ENCODE measurements around the gene KLF13. TPM values are rescaled to one million over a fixed set of nuclear protein-coding genes. Genes with fewer than 3 reads are reported as not detected.

KLF13 gene
- total and polyA plus RNA-seq, 2 donors (not counting 1 experiment from before 2014, with no cell fraction given): 65.5 to 140 TPM

- H3K79me2 ChIP-seq (ENCODE audit: control insufficient read depth, insufficient read depth, low read length): peaks cover 10% of the 10 kb centered on the region
- H3K9ac ChIP-seq (ENCODE audit: low read length): no peak overlapping the region
- CTCF ChIA-PET: interaction anchor here (1.3 to 1.6 kb wide), 2 partner anchors 78 to 121 kb away, joined by 3 to 4 read pairs; no protein-coding TSS in a partner anchor
- Mint-ChIP-seq H3K27ac (no peak overlapping the region), H3K9me3 (ENCODE audit: insufficient read depth) (no peaks in the 10 kb centered on the region), H3K4me3 (no peak overlapping the region), H3K4me1 (peaks cover 2% of the 10 kb centered on the region), H3K27me3 (no peaks in the 10 kb centered on the region)
- H3K4me1 ChIP-seq (ENCODE audit: control insufficient read depth in 2 of 2, insufficient read depth in 2 of 2, low read length in 2 of 2): peaks cover 1 to 3% of the 10 kb centered on the region in 2 donors
- H3K36me3 ChIP-seq (replicated peaks in 1 of 2; ENCODE audit: control extremely low read depth in 1 of 2, control insufficient read depth in 1 of 2, extremely low read depth in 1 of 2, insufficient read depth in 2 of 2, low read length in 1 of 2): no peaks in the 10 kb centered on the region
- POLR2A ChIA-PET: no interaction called here
- no peak overlapping the region for H3K4me2 ChIP-seq (replicated peaks; ENCODE audit: low read depth, low read length, poor library complexity, severe bottlenecking)
- WGBS (ENCODE audit: insufficient coverage): 96% methylated on average over 10 of the region's 12 CpGs
- no peak overlapping the region for H3K27ac ChIP-seq (ENCODE audit: low read length in 2 of 2)
- no peak overlapping the region for H2AFZ ChIP-seq (ENCODE audit: insufficient read depth, low read depth, low read length, poor library complexity, severe bottlenecking)
- ATAC-seq (ENCODE audit: low read depth) (no peak), DNase-seq (no peak)
- peaks cover 0 to under 1% (median 0%) of the 10 kb centered on the region in 4 experiments for H3K27me3 ChIP-seq (replicated peaks in 1 of 4; ENCODE audit: control extremely low read depth in 1 of 4, control insufficient read depth in 3 of 4, insufficient read depth in 4 of 4, low read length in 3 of 4)
- no peak for TF ChIP-seq CTCF (IDR thresholded peaks at IDR 0.05)
- no peak for TF ChIP-seq EZH2 (IDR thresholded peaks at IDR 0.05; ENCODE audit: borderline replicate concordance, insufficient read depth, low read depth, low read length, poor library complexity, severe bottlenecking)
- peaks cover 0 to 7% (median 7%) of the 10 kb centered on the region in 3 donors for H3K9me3 ChIP-seq (ENCODE audit: control extremely low read depth in 1 of 3, control insufficient read depth in 2 of 3, insufficient read depth in 1 of 3, low read length in 2 of 3)
- intact Hi-C loops (cut with micrococcal nuclease): no loop called here
- H4K20me1 ChIP-seq (ENCODE audit: control insufficient read depth, insufficient read depth, low read length, poor library complexity, severe bottlenecking): no peaks in the 10 kb centered on the region
- no peak overlapping the region for H3K4me3 ChIP-seq (ENCODE audit: control extremely low read depth in 1 of 5, extremely low read depth in 1 of 5, insufficient read depth in 1 of 5, low read depth in 2 of 5, low read length in 4 of 5)
Measured at GRCh38 chr15:31314380-31314779, 12.3 kb upstream of the KLF13 start.

- H3K36me3 ChIP-seq (replicated peaks in 1 of 2; ENCODE audit: control extremely low read depth in 1 of 2, control insufficient read depth in 1 of 2, extremely low read depth in 1 of 2, insufficient read depth in 2 of 2, low read length in 1 of 2): no peaks in the 10 kb centered on the region
- no peak overlapping the region for H3K4me2 ChIP-seq (replicated peaks; ENCODE audit: low read depth, low read length, poor library complexity, severe bottlenecking)
- Mint-ChIP-seq H3K4me3 (no peak overlapping the region), H3K9me3 (ENCODE audit: insufficient read depth) (no peaks in the 10 kb centered on the region), H3K27me3 (no peaks in the 10 kb centered on the region), H3K27ac (no peak overlapping the region), H3K4me1 (peaks cover 12% of the 10 kb centered on the region)
- H3K27me3 ChIP-seq (replicated peaks in 1 of 4; ENCODE audit: control extremely low read depth in 1 of 4, control insufficient read depth in 3 of 4, insufficient read depth in 4 of 4, low read length in 3 of 4): no peaks in the 10 kb centered on the region
- no peak overlapping the region for H2AFZ ChIP-seq (ENCODE audit: insufficient read depth, low read depth, low read length, poor library complexity, severe bottlenecking)
- 100% methylated on average over 3 of the region's 8 CpGs for WGBS (ENCODE audit: insufficient coverage)
- CTCF ChIA-PET: interaction anchor here (0.7 to 1.2 kb wide), 4 partner anchors 53 to 174 kb away, joined by 3 to 4 read pairs (median 3); no protein-coding TSS in a partner anchor
- POLR2A ChIA-PET: interaction anchor here (0.7 to 1.0 kb wide), 2 partner anchors 8 to 326 kb away, joined by 3 read pairs; no protein-coding TSS in a partner anchor
- H4K20me1 ChIP-seq (ENCODE audit: control insufficient read depth, insufficient read depth, low read length, poor library complexity, severe bottlenecking): no peaks in the 10 kb centered on the region
- no peak for DNase-seq
- no peak for TF ChIP-seq EZH2 (IDR thresholded peaks at IDR 0.05; ENCODE audit: borderline replicate concordance, insufficient read depth, low read depth, low read length, poor library complexity, severe bottlenecking)
- TF ChIP-seq CTCF (IDR thresholded peaks at IDR 0.05): no peak
- intact Hi-C loops (cut with micrococcal nuclease): no loop called here
- no peak for ATAC-seq (ENCODE audit: low read depth)
- no peak overlapping the region for H3K4me3 ChIP-seq (ENCODE audit: control extremely low read depth in 1 of 5, extremely low read depth in 1 of 5, insufficient read depth in 1 of 5, low read depth in 2 of 5, low read length in 4 of 5)
- no peak overlapping the region for H3K27ac ChIP-seq (ENCODE audit: low read length in 2 of 2)
- H3K79me2 ChIP-seq (ENCODE audit: control insufficient read depth, insufficient read depth, low read length): peaks cover 19% of the 10 kb centered on the region
- H3K9ac ChIP-seq (ENCODE audit: low read length): no peak overlapping the region
- peaks cover 8 to 11% of the 10 kb centered on the region in 2 donors for H3K4me1 ChIP-seq (ENCODE audit: control insufficient read depth in 2 of 2, insufficient read depth in 2 of 2, low read length in 2 of 2)
- peaks cover 0 to 7% (median 7%) of the 10 kb centered on the region in 3 donors for H3K9me3 ChIP-seq (ENCODE audit: control extremely low read depth in 1 of 3, control insufficient read depth in 2 of 3, insufficient read depth in 1 of 3, low read length in 2 of 3)
Measured at GRCh38 chr15:31316135-31316795, 10.4 kb upstream of the KLF13 start.

Measured in B cell (primary cell).